ENCODE data around the gene SERHL2. TPM values are rescaled to one million over a fixed set of nuclear protein-coding genes. Genes with fewer than 3 reads are reported as not detected.
"Not testable (repeated sequence)": the region's sequence is repeated elsewhere in the genome, so short reads cannot be mapped to it uniquely, and the experiment has no call there.

SERHL2 gene, protein sequence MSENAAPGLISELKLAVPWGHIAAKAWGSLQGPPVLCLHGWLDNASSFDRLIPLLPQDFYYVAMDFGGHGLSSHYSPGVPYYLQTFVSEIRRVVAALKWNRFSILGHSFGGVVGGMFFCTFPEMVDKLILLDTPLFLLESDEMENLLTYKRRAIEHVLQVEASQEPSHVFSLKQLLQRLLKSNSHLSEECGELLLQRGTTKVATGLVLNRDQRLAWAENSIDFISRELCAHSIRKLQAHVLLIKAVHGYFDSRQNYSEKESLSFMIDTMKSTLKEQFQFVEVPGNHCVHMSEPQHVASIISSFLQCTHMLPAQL
- 1 to 10 TPM in 1 of 3 donors, under 1 TPM in 2; 0.52 to 2.5 (median 0.89) TPM for total RNA-seq
- long read RNA-seq, donor 1, partial matches to known transcripts, result 0 of 5 reads
- long read RNA-seq, donor 1, other reads (novel, unspliced or antisense), result 5 of 5 reads
- long read RNA-seq, donor 2, partial matches to known transcripts, result 0 of 3 reads
- long read RNA-seq, donor 2, other reads (novel, unspliced or antisense), result 3 of 3 reads

DNA sequence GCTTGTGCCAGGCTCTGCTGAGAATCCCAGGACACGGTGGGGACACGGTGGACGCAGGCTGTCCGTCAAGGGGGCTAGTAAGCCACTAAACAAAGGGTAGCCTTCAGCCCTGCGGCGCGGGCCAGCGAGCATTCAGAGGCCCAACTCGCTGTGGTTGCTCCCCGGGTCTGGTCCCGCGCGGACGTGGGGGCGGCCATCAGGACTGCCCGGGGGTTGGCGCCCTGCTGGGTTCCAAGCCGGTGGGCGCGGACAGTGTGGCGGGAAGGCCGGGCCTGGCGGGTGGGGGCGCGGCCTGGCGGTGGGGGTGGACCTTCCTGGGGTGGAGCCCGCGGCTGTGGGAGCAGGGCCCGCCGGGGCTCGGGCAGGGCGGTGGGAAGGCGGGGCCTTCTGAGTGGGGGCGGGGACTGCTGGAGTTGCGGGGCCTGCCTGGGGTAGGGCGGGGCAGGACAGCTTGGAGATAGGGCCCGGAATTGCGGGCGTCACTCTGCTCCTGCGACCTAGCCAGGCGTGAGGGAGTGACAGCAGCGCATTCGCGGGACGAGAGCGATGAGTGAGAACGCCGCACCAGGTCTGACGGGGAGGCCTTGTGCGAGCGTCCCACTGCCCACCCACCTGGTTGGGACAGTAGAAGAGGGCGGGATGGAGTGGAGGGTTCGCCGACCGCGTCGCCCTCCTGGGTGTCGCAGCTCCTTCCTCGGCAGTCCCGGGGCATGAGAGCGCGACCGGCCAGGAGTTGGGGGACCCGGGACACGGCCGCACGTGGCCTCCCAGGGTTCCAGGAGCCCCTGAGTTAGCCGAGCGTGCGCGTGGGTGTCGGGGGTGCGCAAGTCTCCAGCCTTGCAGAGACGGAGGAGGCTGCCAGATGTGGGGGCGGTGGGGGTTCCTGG is at the start of gene SERHL2:
SERHL2 (plus strand) TSS at position 482 of the 887 bp plus-strand sequence; CDS start at position 547, 65 bp downstream.
- peak; percentile 96 for ATAC-seq
- no peaks in the 10 kb centered on the region for H3K36me3 ChIP-seq (ENCODE audit: low read depth)
- intact Hi-C loops (cut with DNase I, micrococcal nuclease), result no loop called here

DNA sequence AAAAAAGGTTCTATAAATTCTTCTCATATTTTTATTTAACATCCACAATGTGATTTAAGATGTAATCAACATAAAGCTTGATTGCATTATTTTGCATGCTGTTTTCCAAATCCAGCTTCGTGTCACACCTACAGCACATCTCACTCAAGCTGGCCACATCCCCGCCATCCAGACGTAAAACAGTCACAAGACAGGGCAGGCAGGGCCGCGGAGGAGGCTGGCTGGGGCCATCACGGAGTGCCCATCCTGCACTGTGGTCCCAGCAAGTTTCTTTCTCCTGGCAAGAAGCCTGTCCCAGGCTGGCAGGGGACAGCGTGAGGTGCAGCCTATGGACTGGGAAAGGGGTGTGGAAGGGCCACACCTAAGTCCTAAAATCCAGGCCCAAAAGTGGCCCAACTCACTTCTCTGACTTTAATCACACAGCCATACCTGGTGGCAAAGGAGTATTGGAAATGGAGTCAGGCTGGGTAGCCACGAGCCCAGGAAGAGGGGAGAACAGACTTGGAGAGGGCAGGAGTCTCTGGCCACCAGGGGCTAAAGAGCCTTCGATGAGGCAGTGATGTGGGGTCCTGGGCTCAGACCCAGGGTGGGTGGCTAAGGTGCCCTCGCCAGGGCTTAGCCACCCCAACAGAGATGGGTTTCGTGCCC is 45.3 kb upstream of the SERHL2 start:
- ATAC-seq; H3K36me3 ChIP-seq (ENCODE audit: low read depth); H3K4me3 ChIP-seq; intact Hi-C loops (cut with DNase I, micrococcal nuclease); H3K4me1 ChIP-seq (ENCODE audit: low read depth); H3K9me3 ChIP-seq; DNase-seq: not testable (repeated sequence)

More for the DNA sequence above, at the start of gene SERHL2:
- H3K4me3 ChIP-seq, result no peak within 1 kb of the TSS
- TF ChIP-seq, protein P1, sequence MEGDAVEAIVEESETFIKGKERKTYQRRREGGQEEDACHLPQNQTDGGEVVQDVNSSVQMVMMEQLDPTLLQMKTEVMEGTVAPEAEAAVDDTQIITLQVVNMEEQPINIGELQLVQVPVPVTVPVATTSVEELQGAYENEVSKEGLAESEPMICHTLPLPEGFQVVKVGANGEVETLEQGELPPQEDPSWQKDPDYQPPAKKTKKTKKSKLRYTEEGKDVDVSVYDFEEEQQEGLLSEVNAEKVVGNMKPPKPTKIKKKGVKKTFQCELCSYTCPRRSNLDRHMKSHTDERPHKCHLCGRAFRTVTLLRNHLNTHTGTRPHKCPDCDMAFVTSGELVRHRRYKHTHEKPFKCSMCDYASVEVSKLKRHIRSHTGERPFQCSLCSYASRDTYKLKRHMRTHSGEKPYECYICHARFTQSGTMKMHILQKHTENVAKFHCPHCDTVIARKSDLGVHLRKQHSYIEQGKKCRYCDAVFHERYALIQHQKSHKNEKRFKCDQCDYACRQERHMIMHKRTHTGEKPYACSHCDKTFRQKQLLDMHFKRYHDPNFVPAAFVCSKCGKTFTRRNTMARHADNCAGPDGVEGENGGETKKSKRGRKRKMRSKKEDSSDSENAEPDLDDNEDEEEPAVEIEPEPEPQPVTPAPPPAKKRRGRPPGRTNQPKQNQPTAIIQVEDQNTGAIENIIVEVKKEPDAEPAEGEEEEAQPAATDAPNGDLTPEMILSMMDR (IDR thresholded peaks at IDR 0.05), result no peak
- H3K9me3 ChIP-seq, result peaks cover 9% of the 10 kb centered on the region
- H3K4me1 ChIP-seq (ENCODE audit: low read depth), result peaks cover 11% of the 10 kb centered on the region
- peak; percentile 93 to 99 (median 97) for DNase-seq

DNA sequence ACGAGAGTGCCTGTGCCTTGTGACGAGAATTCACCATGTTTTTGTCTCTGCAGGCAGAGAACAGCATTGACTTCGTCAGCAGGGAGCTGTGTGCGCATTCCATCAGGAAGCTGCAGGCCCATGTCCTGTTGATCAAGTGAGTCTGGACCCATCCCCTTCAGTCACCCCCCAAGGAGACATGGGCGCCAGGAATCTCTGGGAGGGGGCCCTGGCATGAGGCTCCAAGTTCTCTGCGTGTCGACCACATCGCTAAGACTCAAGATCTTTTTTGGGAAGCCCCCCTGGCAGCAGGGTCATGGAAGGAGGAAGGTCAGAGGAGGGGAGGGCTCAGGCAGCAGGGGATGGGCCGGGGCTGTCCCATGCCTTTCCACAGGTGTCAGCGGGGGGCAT is 44.8 kb upstream of the SERHL2 start:
- intact Hi-C loops (cut with DNase I, micrococcal nuclease); ATAC-seq: not testable (repeated sequence)

DNA sequence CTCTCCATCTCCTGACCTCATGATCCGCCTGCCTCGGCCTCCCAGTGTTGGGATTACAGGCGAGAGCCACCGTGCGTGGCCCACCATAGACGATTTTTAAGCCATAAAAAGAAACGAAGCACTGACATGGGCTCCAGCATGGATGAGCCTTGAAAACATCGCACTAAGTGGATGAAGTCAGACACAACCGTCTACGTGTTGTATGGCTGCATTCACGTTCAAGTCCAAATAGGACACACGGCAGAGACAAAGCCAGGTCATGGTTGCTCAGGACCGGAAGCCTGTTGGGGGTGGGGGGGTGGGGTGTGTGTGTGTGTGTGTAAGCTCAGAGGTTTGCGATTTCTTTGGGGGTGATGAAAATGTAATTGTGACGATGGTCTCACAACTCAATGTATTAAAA is 44.2 kb upstream of the SERHL2 start:
- peaks cover 5% of the 10 kb centered on the region for H3K4me1 ChIP-seq (ENCODE audit: low read depth)
- ATAC-seq, result no peak
- H3K36me3 ChIP-seq (ENCODE audit: low read depth), result no peaks in the 10 kb centered on the region
- no peaks in the 10 kb centered on the region for H3K9me3 ChIP-seq
- H3K4me3 ChIP-seq, result no peak overlapping the region
- no peak for DNase-seq
- intact Hi-C loops (cut with DNase I, micrococcal nuclease), result no loop called here
- TF ChIP-seq, protein P1 (IDR thresholded peaks at IDR 0.05), result no peak

More for the DNA sequence above, 44.8 kb upstream of the SERHL2 start:
- H3K9me3 ChIP-seq; H3K4me3 ChIP-seq; H3K36me3 ChIP-seq (ENCODE audit: low read depth); DNase-seq; H3K4me1 ChIP-seq (ENCODE audit: low read depth): not testable (repeated sequence)

DNA sequence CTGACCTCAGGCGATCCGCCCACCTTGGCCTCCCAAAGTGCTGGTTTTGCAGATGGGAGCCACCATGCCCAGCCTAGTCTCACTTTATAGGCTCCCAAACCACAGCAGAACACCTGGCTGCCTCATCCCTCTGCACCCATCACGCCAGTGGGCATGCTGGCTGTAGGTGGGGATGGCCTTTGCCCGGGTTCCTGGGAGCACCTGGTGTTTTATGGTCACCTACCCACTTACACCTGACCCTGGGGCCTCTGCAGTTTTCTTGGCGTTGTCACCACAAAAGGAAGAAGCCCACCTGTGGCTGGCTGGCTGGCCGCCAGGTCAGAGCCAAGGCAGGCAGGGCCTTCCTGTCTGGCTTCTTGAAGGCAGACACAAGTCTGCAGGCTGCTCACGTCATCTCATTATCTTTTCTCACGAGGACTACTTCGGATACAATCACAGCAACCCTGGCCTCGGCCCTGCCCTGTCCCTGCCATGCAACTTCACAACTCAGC is 42.3 kb upstream of the SERHL2 start:
- Histone ChIP-seq H3K9me3 (no peaks in the 10 kb centered on the region), H3K36me3 (ENCODE audit: low read depth) (peaks cover 5% of the 10 kb centered on the region), H3K4me3 (no peak overlapping the region), H3K4me1 (ENCODE audit: low read depth) (peaks cover 5% of the 10 kb centered on the region)
- intact Hi-C loops (cut with DNase I, micrococcal nuclease), result no loop called here
- TF ChIP-seq, protein P1 (IDR thresholded peaks at IDR 0.05), result no peak
- ATAC-seq, result peak; percentile 74
- peak; percentile 33 to 74 (median 65) for DNase-seq

DNA sequence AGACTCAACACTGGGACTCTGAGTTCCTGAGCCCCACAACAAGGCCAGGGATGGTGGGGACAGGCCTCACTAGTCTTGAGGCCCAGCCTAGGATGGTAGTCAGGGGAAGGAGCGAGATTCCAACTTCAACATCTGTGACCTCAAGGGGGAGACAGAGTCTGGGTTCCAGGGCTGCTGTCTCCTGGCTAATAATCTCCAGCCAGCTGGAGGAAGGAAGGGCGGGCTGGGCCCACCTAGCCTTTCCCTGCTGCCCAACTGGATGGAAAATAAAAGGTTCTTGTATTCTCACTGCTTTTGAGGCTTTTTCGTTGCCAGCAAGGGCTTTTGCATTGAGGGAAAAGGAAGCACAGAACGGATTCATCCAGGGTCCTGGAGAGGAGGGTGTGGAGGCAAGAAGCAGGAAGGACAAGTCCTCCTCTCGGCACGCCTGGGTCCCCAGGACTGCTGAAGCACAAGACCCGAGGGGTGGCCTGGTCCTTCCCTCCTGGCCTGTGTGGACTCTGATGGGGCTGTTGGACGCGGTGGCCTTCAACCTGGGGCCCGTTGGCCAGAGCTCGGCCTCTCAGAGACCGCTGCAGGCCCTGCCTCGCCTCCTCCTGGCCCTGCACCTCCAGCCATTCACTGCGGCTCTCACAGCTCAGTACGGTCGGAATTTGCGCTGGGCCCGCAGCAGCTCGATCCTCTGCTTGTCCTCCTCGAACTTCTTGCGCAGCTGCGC is 41.3 kb upstream of the SERHL2 start:
- H3K4me3 ChIP-seq; intact Hi-C loops (cut with DNase I, micrococcal nuclease); H3K4me1 ChIP-seq (ENCODE audit: low read depth); H3K36me3 ChIP-seq (ENCODE audit: low read depth); H3K9me3 ChIP-seq: not testable (repeated sequence)
- peak; percentile 58 for ATAC-seq
- DNase-seq, result peak in 2 of 3 donors; percentile 42 to 51

DNA sequence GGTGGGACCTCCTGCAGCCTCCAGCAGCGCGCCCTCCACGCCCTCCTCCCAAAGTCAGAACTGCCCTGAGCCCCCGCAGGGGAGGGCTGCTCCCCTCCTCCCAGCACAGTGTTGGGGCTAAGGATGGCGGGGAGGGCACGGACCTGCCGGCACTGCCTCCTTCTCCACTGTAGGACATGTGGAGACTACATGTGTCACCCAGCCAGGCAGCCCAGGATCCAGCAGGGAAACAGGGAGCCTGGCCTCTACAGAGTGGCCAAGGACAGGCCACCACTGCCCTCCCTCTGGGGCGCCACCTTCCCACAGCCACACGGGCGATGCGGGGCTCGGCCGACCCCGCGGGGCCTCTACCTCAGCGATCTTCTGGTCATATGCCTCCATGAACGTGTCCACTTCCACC is 39.4 kb upstream of the SERHL2 start:
- H3K9me3 ChIP-seq; H3K4me1 ChIP-seq (ENCODE audit: low read depth); H3K36me3 ChIP-seq (ENCODE audit: low read depth); H3K4me3 ChIP-seq; ATAC-seq; intact Hi-C loops (cut with DNase I, micrococcal nuclease): not testable (repeated sequence)
- peak in 1 of 3 donors; percentile 29 for DNase-seq

DNA sequence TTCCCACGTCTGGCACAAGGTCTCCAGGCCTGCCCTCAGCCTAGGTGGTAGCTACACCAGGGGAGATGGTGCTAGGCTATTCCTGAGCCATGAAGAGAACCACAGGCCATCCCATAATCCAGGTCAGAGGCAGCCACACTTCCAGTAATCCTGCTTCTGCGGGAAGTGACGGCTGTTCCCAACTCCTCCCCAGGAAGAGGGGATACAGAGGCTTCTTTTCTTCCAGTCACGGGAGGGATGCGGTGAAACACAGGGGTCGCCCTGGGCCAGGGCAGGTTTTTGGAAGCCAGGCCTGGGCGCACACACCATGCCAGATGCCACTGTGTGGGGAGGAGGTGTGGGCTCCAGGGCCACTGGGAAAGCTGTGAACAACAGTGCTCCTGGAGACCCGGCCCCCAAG is 38.5 kb upstream of the SERHL2 start:
- intact Hi-C loops (cut with DNase I, micrococcal nuclease); H3K36me3 ChIP-seq (ENCODE audit: low read depth); H3K4me3 ChIP-seq; ATAC-seq; H3K9me3 ChIP-seq: not testable (repeated sequence)
- peak in 1 of 3 donors; percentile 32 for DNase-seq
- peaks cover 16% of the 10 kb centered on the region for H3K4me1 ChIP-seq (ENCODE audit: low read depth)
